Activated T-helper 17 cell treated with anti-CD3 and anti-CD28 coated beads, Interleukin-2, amount 50 U/mL, for 72 hours (primary cell): Measurements from ENCODE around the gene SCCPDH. TPM values are rescaled to one million over a fixed set of nuclear protein-coding genes. Genes with fewer than 3 reads are reported as not detected.

Experiments
- ATAC-seq: fragments of 150-1000 bp; cut with Tn5 transposase; replicated peaks from 2 replicates; pipeline ENCODE4 v1.10.0; 2021; ENCODE audit warnings: mild to moderate bottlenecking, moderate library complexity
- H3K27ac Mint-ChIP-seq: one replicate; pipeline ENCODE4 v1.8.0; 2022; ENCODE audit warnings: mixed read lengths
- H3K27me3 Mint-ChIP-seq: one replicate; pipeline ENCODE4 v1.8.0; 2022; ENCODE audit warnings: mixed read lengths
- H3K36me3 Mint-ChIP-seq: one replicate; pipeline ENCODE4 v1.8.0; 2022; ENCODE audit warnings: low read depth, mild to moderate bottlenecking, mixed read lengths
- H3K4me1 Mint-ChIP-seq: one replicate; pipeline ENCODE4 v1.8.0; 2022; ENCODE audit warnings: mixed read lengths
- H3K4me3 Mint-ChIP-seq: one replicate; pipeline ENCODE4 v1.8.0; 2022; ENCODE audit warnings: mild to moderate bottlenecking, mixed read lengths
- H3K9me3 Mint-ChIP-seq: one replicate; pipeline ENCODE4 v1.8.0; 2022; ENCODE audit warnings: mixed read lengths
- total RNA-seq, 2 donors: library from RNA; stranded (reverse); gene quantifications; one replicate each; pipeline ENCODE4 v1.2.3, GENCODE V29; 2022

Gene SCCPDH, protein sequence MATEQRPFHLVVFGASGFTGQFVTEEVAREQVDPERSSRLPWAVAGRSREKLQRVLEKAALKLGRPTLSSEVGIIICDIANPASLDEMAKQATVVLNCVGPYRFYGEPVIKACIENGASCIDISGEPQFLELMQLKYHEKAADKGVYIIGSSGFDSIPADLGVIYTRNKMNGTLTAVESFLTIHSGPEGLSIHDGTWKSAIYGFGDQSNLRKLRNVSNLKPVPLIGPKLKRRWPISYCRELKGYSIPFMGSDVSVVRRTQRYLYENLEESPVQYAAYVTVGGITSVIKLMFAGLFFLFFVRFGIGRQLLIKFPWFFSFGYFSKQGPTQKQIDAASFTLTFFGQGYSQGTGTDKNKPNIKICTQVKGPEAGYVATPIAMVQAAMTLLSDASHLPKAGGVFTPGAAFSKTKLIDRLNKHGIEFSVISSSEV
- total RNA-seq, result 10 to 100 TPM in 1 of 2 donors, 1 to 10 TPM in 1; 8.9 to 23.9 TPM

DNA sequence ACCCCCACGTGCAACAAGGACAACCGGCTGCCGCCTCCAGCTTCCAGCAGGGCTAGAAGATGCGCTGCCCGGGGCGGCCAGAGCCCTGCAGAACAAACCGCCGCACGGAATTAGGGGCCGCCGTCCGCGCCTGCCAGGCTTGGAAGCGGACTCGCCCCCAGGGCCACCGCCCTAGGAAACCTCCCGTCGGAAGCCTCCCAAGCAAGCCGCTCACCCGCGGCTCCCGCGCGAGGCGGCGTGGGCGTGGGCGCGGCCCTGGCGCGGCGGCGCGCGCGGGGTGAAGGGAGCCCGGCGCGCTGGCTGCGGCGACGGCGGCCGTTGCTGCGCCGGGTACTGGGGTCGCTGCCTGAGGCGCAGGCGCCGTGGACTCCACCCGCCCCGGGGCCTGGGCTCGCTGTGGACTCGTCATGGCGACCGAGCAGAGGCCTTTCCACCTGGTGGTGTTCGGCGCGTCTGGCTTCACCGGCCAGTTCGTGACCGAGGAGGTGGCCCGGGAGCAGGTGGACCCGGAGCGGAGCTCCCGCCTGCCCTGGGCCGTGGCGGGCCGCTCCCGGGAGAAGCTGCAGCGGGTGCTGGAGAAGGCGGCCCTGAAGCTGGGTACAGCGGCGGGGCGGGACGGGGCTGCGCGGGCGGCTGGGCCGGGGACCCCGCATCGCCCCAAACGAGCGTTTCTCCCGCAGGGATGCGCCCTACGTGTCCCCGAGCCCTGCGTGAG is at the start of gene SCCPDH:
SCCPDH (plus strand) TSS at position 394 of the 715 bp plus-strand sequence; CDS start at position 408, 14 bp downstream.
- peaks cover 26% of the 10 kb centered on the region for H3K36me3 Mint-ChIP-seq
- peak within 1 kb of the TSS; percentile 84 for H3K4me3 Mint-ChIP-seq
- H3K27me3 Mint-ChIP-seq, result peaks cover 13% of the 10 kb centered on the region
- no peaks in the 10 kb centered on the region for H3K4me1 Mint-ChIP-seq
- peak within 1 kb of the TSS; percentile 62 for H3K27ac Mint-ChIP-seq
- H3K9me3 Mint-ChIP-seq, result peaks cover 16% of the 10 kb centered on the region
- ATAC-seq, result peak; percentile 94

DNA sequence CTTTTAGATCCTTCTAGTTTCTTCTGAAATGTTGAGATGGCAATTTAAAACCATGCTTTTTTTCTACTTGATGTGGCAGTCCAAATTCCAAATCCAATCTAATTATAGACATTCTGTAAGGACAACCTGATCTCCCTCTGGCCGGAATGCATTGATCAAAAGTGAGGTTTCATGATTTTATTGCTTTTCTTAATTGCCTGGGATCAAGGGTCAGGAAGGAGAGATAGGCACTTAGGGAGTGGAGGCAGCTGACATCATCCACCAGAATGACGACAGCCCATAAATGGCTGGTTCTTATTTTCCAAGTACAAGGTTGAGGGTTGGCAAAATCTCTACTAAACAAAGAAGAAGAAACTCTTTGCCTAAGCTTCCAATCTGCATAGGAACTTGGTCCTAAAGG is 46.4 kb upstream of the SCCPDH start:
- H3K4me1 Mint-ChIP-seq, result no peaks in the 10 kb centered on the region
- H3K27me3 Mint-ChIP-seq, result no peaks in the 10 kb centered on the region
- peaks cover 5% of the 10 kb centered on the region for H3K36me3 Mint-ChIP-seq
- no peak overlapping the region for H3K4me3 Mint-ChIP-seq
- H3K27ac Mint-ChIP-seq, result no peak overlapping the region
- no peak for ATAC-seq
- H3K9me3 Mint-ChIP-seq, result no peaks in the 10 kb centered on the region

DNA sequence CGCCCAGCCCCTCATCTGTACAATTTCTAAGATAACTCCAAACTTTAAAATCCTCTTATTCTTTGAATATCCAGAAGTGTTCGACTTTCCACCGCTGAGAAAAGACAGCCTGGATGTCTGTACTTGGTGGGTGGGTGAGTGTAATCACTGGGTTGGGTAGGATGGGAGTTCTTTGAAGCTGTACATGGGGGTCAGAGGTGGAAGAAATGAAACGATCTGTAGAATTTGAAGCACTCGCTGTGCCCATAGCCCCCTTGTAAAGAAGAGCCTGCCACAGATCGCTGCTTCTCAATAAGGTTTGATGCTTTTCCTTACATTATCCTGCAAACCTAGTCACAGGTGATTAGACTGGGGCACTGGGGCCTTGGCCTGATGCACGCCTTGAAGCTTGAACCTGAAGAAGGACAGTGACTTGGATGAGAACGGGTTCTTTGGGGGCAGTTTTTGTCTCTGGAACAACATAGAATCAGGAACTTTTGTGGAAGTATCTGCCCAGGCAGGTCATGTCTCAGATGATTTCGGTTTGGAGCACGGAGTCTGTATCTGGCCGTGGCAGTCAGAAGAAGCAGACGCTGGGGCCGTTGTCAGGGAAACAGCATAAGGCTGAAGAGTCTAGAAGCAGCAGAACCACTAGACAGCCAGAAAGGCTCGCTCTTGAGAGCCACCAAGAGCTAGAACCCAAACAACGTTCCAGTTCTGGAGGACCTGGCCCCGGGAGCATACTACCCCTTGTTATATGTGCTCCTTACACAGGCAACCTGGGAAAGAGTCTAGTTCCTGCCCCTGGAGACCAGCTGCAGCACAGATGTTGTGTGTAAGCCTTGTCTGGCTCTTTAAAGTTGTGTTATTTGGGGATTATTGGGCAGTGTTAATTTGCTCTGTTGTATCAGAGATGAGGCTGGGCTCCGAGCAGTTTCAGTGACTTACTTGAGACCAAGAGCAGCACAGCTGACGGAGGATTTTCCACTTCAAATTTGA is 45.1 kb upstream of the SCCPDH start:
- no peak for ATAC-seq
- H3K27me3 Mint-ChIP-seq, result no peaks in the 10 kb centered on the region
- no peaks in the 10 kb centered on the region for H3K4me1 Mint-ChIP-seq
- no peaks in the 10 kb centered on the region for H3K36me3 Mint-ChIP-seq
- H3K27ac Mint-ChIP-seq, result peak overlapping the region; percentile 38
- no peak overlapping the region for H3K4me3 Mint-ChIP-seq
- H3K9me3 Mint-ChIP-seq, result no peaks in the 10 kb centered on the region

DNA sequence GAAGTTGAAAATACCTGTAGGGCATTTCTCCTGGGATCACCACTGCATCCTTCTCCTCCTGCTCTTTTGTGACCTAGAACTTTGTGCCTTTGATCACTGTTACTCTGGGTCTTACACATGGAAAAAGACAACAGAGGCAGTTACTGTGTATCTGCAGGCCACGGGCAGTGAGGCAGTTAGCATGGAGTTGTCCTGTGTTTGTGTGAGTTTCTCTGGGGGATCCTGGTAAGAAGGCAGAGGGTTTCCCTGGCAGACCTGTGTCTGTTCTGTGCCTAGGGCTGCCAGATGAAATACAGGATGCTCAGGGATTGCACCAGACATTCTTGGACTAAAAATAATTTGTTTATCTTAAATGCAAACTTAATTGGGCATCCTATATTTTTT is 44.4 kb upstream of the SCCPDH start:
- H3K9me3 Mint-ChIP-seq, result no peaks in the 10 kb centered on the region
- H3K4me1 Mint-ChIP-seq, result no peaks in the 10 kb centered on the region
- no peak overlapping the region for H3K27ac Mint-ChIP-seq
- no peak for ATAC-seq
- H3K27me3 Mint-ChIP-seq, result no peaks in the 10 kb centered on the region
- H3K36me3 Mint-ChIP-seq, result no peaks in the 10 kb centered on the region
- H3K4me3 Mint-ChIP-seq, result no peak overlapping the region

DNA sequence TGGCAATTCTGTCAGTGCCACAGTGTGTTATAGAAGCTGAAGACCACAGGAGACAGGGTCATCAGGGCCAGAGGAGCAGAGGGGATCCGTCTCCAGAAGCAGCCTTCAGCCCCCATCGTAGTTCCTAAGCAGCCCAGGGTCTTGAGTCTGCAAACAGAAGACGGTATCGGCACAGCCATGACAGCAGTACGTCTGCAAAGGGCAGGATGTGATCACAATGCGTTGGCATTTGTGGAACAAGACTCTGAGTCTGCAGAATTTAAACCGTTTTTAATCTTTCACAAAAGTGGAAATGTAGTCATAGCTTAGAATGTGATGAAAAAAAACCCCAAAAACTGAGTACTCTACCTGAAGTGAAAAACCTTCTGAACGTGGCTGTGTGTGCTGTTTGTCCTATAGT is 44.0 kb upstream of the SCCPDH start:
- H3K27ac Mint-ChIP-seq, result no peak overlapping the region
- H3K36me3 Mint-ChIP-seq, result no peaks in the 10 kb centered on the region
- ATAC-seq, result no peak
- H3K27me3 Mint-ChIP-seq, result no peaks in the 10 kb centered on the region
- no peaks in the 10 kb centered on the region for H3K4me1 Mint-ChIP-seq
- no peaks in the 10 kb centered on the region for H3K9me3 Mint-ChIP-seq
- H3K4me3 Mint-ChIP-seq, result no peak overlapping the region

DNA sequence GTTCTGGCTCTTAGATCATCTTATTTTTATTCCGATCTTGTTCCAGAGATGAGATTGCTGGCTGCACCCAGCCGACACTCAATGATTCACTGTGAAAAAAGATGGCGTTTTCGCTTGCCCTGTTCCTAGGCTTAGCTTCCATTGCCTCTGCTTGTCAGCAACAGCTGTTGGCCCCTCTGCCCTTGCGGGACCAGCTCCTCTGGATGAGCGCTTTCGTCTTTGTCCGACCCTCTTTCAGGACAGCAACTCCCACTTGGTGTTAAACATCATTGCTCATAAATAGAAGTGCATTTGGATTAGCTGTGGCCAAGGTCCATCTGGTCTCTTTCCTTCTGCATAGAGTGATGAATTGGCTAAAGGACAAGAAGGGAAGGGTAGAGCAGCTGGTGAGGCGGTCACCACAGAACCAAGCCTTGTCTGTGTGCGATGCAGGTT is 43.5 kb upstream of the SCCPDH start:
- no peaks in the 10 kb centered on the region for H3K27me3 Mint-ChIP-seq
- no peaks in the 10 kb centered on the region for H3K9me3 Mint-ChIP-seq
- no peak overlapping the region for H3K4me3 Mint-ChIP-seq
- H3K27ac Mint-ChIP-seq, result no peak overlapping the region
- no peaks in the 10 kb centered on the region for H3K4me1 Mint-ChIP-seq
- no peaks in the 10 kb centered on the region for H3K36me3 Mint-ChIP-seq
- ATAC-seq, result no peak

DNA sequence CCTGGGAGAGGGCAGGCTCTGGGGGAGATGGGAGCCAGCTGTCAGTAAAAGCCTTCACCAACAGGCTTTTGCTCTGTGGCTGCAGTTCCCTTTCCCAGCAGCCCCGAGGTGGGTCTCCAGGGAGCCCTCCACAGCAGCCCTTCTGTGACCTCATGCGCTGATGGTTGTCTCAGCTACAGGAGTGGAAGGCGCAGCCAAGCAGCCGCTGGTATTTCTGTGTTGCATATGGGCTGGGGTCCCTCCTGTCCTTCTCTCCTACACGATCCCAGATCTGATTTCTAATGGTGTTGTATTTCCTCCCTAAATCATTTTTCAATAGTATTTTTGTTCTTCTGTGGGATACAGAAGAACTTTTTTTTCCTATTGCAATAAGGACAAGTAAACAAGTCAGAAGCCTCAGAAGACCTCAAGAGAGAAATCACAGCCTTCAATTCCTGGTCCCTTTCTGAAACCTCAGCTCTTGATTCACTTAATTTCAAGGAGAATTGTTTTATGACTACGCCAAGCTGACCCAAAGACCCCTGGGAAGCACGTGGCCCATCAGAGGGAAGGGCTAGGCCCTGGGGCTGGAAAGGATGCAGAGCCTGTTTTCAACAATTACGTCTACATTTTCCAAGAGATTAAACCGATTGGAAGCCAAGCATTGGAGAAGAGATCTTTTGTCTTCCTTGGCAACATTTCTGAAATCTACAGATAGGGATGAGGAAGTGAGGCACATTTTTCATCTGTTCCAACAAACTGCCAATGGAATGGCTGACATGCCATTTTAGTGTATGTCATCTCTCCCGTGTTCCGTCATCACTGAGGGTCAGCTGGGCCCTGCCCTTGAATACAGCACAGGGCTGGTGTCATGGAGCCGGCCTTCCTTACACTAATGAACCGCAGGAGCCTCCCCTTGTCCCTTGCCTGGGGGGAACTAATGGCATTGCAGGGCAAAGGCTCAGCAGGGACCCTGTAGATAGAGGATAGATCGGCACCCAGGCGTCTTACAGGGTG is 42.0 kb upstream of the SCCPDH start:
- Mint-ChIP-seq H3K4me1 (no peaks in the 10 kb centered on the region), H3K36me3 (no peaks in the 10 kb centered on the region), H3K4me3 (no peak overlapping the region), H3K9me3 (no peaks in the 10 kb centered on the region), H3K27ac (no peak overlapping the region), H3K27me3 (no peaks in the 10 kb centered on the region)
- no peak for ATAC-seq

DNA sequence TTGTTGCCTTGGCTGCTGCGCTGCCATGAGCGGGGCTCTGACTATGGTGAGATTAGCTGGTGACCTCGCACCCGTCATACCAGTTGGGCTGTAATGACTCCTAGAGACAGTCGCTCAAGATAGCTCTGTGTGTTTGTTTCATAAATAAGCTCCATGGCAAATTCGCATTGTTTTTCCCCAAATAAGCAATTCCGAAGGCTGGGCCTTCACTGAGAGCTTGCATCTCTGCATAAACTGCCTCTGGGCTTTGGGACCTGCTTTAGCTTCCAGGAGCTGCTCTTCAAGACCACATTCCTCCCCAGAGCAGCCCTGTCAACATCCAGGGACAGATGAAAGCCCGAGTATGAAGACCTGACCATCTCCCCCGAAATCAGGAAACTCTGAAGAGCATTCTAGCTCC is 40.7 kb upstream of the SCCPDH start:
- Mint-ChIP-seq H3K4me3 (no peak overlapping the region), H3K27ac (no peak overlapping the region), H3K4me1 (no peaks in the 10 kb centered on the region), H3K27me3 (no peaks in the 10 kb centered on the region), H3K36me3 (no peaks in the 10 kb centered on the region), H3K9me3 (no peaks in the 10 kb centered on the region)
- ATAC-seq, result no peak

DNA sequence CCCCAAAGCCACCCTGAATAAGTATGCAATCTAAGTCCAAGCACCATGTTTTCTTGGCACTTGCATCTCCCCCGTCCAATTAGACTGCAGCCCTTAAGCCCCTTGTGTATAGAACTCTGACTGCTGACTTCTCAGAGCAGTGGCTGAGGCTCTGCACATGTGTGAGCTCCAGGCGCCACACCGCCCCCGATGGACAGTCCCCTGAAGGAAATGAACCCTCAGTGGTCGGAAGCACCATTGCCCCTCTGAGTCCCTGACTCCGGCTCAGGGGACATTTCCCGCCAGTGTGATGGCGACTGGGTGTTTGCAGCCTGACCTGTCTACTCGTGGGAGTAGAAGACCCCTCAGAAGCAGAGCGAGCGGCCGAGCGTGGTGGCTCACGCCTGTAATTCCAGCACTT is 37.2 kb upstream of the SCCPDH start:
- no peaks in the 10 kb centered on the region for H3K36me3 Mint-ChIP-seq
- no peaks in the 10 kb centered on the region for H3K27me3 Mint-ChIP-seq
- H3K27ac Mint-ChIP-seq, result no peak overlapping the region
- no peak overlapping the region for H3K4me3 Mint-ChIP-seq
- peaks cover 4% of the 10 kb centered on the region for H3K4me1 Mint-ChIP-seq
- H3K9me3 Mint-ChIP-seq, result no peaks in the 10 kb centered on the region
- ATAC-seq, result no peak

DNA sequence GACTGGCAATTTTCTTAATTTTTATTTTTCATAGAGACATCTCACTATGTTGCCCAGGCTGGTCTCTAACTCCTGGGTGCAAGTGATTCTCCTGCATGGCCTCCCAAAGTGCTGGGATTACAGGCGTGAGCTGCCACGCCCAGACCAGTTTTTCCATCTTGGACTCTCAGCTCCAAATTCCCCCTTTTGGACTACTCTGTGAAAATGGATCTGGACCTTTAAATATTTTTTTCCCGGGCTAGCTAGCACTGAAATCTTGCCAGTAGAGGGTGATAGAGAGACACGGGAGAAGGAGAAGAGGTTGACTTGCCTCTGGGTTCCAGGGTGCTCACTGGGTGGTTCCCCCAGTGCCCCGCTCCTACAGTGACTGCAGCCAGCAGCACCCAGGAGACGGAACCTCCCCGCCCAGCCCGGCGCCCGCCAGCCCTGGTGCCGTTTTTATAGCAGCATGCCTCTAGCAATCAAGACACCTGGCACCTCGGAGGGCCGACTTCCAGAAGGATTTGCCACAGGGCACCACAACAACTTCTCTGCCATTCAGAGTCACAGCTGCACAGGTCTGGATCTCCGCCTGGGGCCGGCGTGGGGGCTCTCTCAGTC is 34.7 kb upstream of the SCCPDH start:
- Mint-ChIP-seq H3K27ac (no peak overlapping the region), H3K4me1 (peaks cover 4% of the 10 kb centered on the region), H3K9me3 (peaks cover 2% of the 10 kb centered on the region), H3K4me3 (no peak overlapping the region), H3K36me3 (no peaks in the 10 kb centered on the region), H3K27me3 (no peaks in the 10 kb centered on the region)
- peak; percentile 94 for ATAC-seq

DNA sequence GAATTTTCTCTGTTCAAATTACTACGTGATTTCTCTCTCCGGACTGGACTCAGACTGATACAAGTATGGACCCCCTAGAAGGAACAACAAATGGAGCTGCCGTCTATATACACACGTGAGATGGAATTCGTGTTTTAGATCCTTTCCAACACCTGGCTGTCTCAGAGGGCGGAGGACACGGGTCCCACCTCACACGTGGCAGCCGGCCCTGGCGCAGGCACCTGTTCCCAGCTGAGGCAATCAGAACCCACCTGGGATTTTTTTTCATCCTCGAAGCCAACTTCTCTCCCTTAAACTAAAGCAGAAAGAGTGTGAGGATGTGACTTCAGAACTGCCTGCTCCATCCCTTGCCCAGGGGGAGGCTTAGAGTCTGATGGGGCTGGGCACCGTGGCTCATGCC is 34.1 kb upstream of the SCCPDH start:
- ATAC-seq, result no peak
- Mint-ChIP-seq H3K36me3 (no peaks in the 10 kb centered on the region), H3K9me3 (peaks cover 5% of the 10 kb centered on the region), H3K4me1 (peaks cover 4% of the 10 kb centered on the region), H3K27ac (no peak overlapping the region), H3K4me3 (no peak overlapping the region), H3K27me3 (no peaks in the 10 kb centered on the region)

DNA sequence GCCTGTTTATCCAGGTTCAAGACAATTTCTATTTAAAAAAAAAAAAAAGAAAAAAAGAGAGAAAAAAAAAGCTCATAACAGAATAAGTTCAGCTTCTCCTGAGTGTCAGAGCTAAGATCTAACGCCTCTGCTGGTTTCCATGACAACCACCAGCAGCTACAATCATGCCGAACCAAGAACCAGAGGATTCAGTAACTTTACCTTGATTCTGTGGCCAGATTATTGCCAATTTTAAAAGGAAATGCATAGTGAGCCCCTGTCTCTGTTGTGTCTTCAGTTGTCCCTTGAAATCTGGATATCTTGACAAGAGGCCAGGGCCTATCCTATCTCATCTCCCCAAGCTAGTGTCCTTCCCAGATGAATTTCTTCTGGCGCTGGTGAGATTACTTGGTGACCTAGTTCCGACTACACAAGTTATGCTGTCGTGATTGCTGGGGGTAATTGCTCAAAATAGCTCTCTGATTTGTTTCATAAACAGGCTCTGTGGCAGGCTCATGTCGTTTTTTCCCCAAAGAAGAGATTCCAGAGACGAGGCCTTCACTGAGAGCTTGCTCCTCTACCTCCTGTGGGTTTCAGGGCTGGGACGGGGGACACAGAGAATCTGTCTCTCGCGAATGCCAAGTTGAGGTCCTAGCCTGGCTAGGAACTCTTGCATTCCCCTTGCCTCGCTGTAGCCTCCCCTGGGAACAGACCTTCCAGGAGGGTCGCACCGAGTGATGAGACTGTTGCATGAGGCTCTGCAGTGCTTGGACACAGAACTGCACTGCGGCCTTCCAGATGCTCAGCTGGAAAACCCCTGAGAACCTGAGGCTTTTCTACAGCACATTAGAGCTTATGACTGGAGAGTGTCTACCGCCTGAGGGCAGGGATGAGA is 32.4 kb upstream of the SCCPDH start:
- Mint-ChIP-seq H3K27me3 (no peaks in the 10 kb centered on the region), H3K4me3 (no peak overlapping the region)

More for the DNA sequence above, 32.4 kb upstream of the SCCPDH start:
- no peaks in the 10 kb centered on the region for H3K36me3 Mint-ChIP-seq
- ATAC-seq, result no peak
- H3K27ac Mint-ChIP-seq, result no peak overlapping the region
- H3K9me3 Mint-ChIP-seq, result peaks cover 5% of the 10 kb centered on the region
- H3K4me1 Mint-ChIP-seq, result peaks cover 4% of the 10 kb centered on the region
